H1 (cell line): ENCODE data around the gene IL2RA. TPM values are rescaled to one million over a fixed set of nuclear protein-coding genes. Genes with fewer than 3 reads are reported as not detected.

ENCODE experiments used
- CTCF ChIA-PET: fragments of 300-600 bp; sonication (Branson Sonifier 250); formaldehyde crosslinking; loops from one replicate; lab custom pipeline; 2021; ENCODE audit not compliant: partially characterized antibody; lab: Charles Lee
- POLR2A ChIA-PET: fragments of 300-600 bp; sonication (Branson Sonifier 250); formaldehyde crosslinking; loops from one replicate; lab custom pipeline; 2021; ENCODE audit warnings: inconsistent platforms; ENCODE audit not compliant: partially characterized antibody; lab: Charles Lee
- DNase-seq, 2 experiments: peaks; one replicate each; pipeline versions ENCODE4 v3.0.0 to v3.0.0-alpha.2; 2010 to 2022; ENCODE audit warnings: low spot score in 2 of 2, low read depth in 1 of 2, mixed read lengths in 1 of 2
- FAIRE-seq: peaks from 2 replicates; lab custom pipeline; 2011; peaks lifted over from hg19 to GRCh38; lab: Jason Lieb, UNC
- H2AFZ ChIP-seq: 2 replicates; pipeline ENCODE4 v1.8.1; 2012; ENCODE audit warnings: low read length, inconsistent platforms
- H2AK5ac ChIP-seq: 2 replicates; pipeline ENCODE4 v1.6.1; 2013; ENCODE audit warnings: low read depth, low read length
- H2BK120ac ChIP-seq: replicated peaks from 2 replicates; pipeline ENCODE3; 2013; ENCODE audit warnings: low read depth, low read length, inconsistent platforms
- H2BK12ac ChIP-seq: 2 replicates; pipeline ENCODE4 v1.6.1; 2013; ENCODE audit warnings: low read depth, low read length
- H2BK15ac ChIP-seq: 2 replicates; pipeline ENCODE4 v1.6.1; 2013; ENCODE audit warnings: low read length
- H2BK20ac ChIP-seq: 2 replicates; pipeline ENCODE4 v1.6.1; 2013; ENCODE audit warnings: low read length
- H2BK5ac ChIP-seq: 2 replicates; pipeline ENCODE4 v1.6.1; 2013; ENCODE audit warnings: low read depth, low read length
- H3K14ac ChIP-seq: 2 replicates; pipeline ENCODE4 v1.6.1; 2013; ENCODE audit warnings: inconsistent platforms; ENCODE audit not compliant: insufficient read length
- H3K18ac ChIP-seq: 2 replicates; pipeline ENCODE4 v1.6.1; 2013; ENCODE audit warnings: low read length; ENCODE audit errors: extremely low read depth
- H3K23ac ChIP-seq: 2 replicates; pipeline ENCODE4 v1.6.1; 2013; ENCODE audit warnings: inconsistent platforms; ENCODE audit not compliant: insufficient read length
- H3K23me2 ChIP-seq: 2 replicates; pipeline ENCODE4 v1.6.1; 2013; ENCODE audit warnings: low read depth, low read length
- H3K27ac ChIP-seq: 2 replicates; pipeline ENCODE4 v1.6.1; 2011; ENCODE audit warnings: low read depth, low read length, inconsistent platforms
- H3K27me3 ChIP-seq, 4 experiments: replicated peaks in 1 of 4; 1 replicate in 1 of 4; 2 replicates in 3 of 4; pipeline versions ENCODE4 v1.6.1 to v1.8.1; 2011 to 2013; ENCODE audit warnings: low read length in 3 of 4, mild to moderate bottlenecking in 3 of 4, inconsistent platforms in 2 of 4, mixed read lengths in 2 of 4, moderate library complexity in 1 of 4; ENCODE audit not compliant: control insufficient read depth in 3 of 4, insufficient read depth in 3 of 4; ENCODE audit errors: extremely low read depth in 1 of 4
- H3K36me3 ChIP-seq, 4 experiments: 2 replicates each; pipeline versions ENCODE4 v1.6.1 to v1.8.1; 2011 to 2013; ENCODE audit warnings: mild to moderate bottlenecking in 4 of 4, low read length in 3 of 4, moderate library complexity in 2 of 4, control low read depth in 1 of 4, inconsistent platforms in 1 of 4; ENCODE audit not compliant: insufficient read depth in 4 of 4, control insufficient read depth in 2 of 4
- H3K4ac ChIP-seq: replicated peaks from 2 replicates; pipeline ENCODE3; 2013; ENCODE audit warnings: low read length, low read depth, mixed read lengths, inconsistent platforms; ENCODE audit not compliant: insufficient read length
- H3K4me1 ChIP-seq, 4 experiments: replicated peaks in 1 of 4; 1 replicate in 1 of 4; 2 replicates in 3 of 4; pipeline versions ENCODE4 v1.6.1 to v1.8.1; 2011 to 2013; ENCODE audit warnings: low read length in 3 of 4, inconsistent platforms in 2 of 4, mixed read lengths in 1 of 4; ENCODE audit not compliant: insufficient read depth in 4 of 4, control insufficient read depth in 3 of 4
- H3K4me2 ChIP-seq, 2 experiments: 2 replicates each; pipeline versions ENCODE4 v1.6.1 to v1.8.1; 2011 to 2013; ENCODE audit warnings: low read depth in 2 of 2, low read length in 2 of 2, control low read depth in 1 of 2, inconsistent platforms in 1 of 2, mild to moderate bottlenecking in 1 of 2; ENCODE audit not compliant: insufficient read depth in 1 of 2
- H3K4me3 ChIP-seq, 4 experiments: fragments of 200-600, 300-600 bp in 1 of 4; sonication (generic), shearing (Covaris generic), sonication (Bioruptor Twin) in 1 of 4; 2 replicates each; pipeline versions ENCODE4 v1.5.1 to v1.8.1; 2011 to 2016; ENCODE audit warnings: low read length in 4 of 4, low read depth in 3 of 4, control low read depth in 2 of 4, inconsistent platforms in 2 of 4, mild to moderate bottlenecking in 2 of 4, mixed read lengths in 1 of 4, moderate library complexity in 1 of 4; ENCODE audit not compliant: insufficient read depth in 2 of 4; ENCODE audit errors: extremely low read depth in 1 of 4
- H3K56ac ChIP-seq: replicated peaks from 2 replicates; pipeline ENCODE3; 2013; ENCODE audit warnings: low read depth, mild to moderate bottlenecking, mixed read lengths, low read length, inconsistent platforms; ENCODE audit not compliant: insufficient read length
- H3K79me1 ChIP-seq: 2 replicates; pipeline ENCODE4 v1.6.1; 2013; ENCODE audit warnings: low read depth, low read length, control low read depth
- H3K79me2 ChIP-seq, 2 experiments: 2 replicates each; pipeline versions ENCODE4 v1.6.1 to v1.8.1; 2012 to 2013; ENCODE audit warnings: low read length in 2 of 2, mild to moderate bottlenecking in 2 of 2, inconsistent platforms in 1 of 2; ENCODE audit not compliant: insufficient read depth in 2 of 2, control insufficient read depth in 1 of 2
- H3K9ac ChIP-seq, 4 experiments: replicated peaks in 1 of 4; 1 replicate in 1 of 4; 2 replicates in 3 of 4; pipeline versions ENCODE4 v1.6.1 to v1.8.1; 2011 to 2013; ENCODE audit warnings: low read depth in 3 of 4, low read length in 3 of 4, control low read depth in 2 of 4, mild to moderate bottlenecking in 2 of 4, moderate library complexity in 2 of 4, inconsistent platforms in 1 of 4; ENCODE audit errors: extremely low read depth in 1 of 4
- H3K9me3 ChIP-seq, 2 experiments: 2 replicates each; pipeline versions ENCODE4 v1.6.1 to v1.8.1; 2012 to 2013; ENCODE audit warnings: mild to moderate bottlenecking in 2 of 2, moderate library complexity in 2 of 2, control low read depth in 1 of 2, inconsistent platforms in 1 of 2, low read depth in 1 of 2, low read length in 1 of 2, mixed read lengths in 1 of 2; ENCODE audit not compliant: insufficient read depth in 2 of 2
- H4K20me1 ChIP-seq, 2 experiments: replicated peaks in 1 of 2; 2 replicates each; pipeline versions ENCODE3 to v1.8.1; 2011 to 2013; ENCODE audit warnings: inconsistent platforms in 2 of 2, low read length in 2 of 2, mild to moderate bottlenecking in 1 of 2; ENCODE audit not compliant: insufficient read depth in 2 of 2, control insufficient read depth in 1 of 2
- H4K5ac ChIP-seq: 2 replicates; pipeline ENCODE4 v1.6.1; 2013; ENCODE audit warnings: low read length, low read depth, mixed read lengths, inconsistent platforms; ENCODE audit not compliant: insufficient read length
- H4K8ac ChIP-seq: 2 replicates; pipeline ENCODE4 v1.8.0; 2013; ENCODE audit warnings: mild to moderate bottlenecking, moderate library complexity, low read length, inconsistent platforms; ENCODE audit not compliant: insufficient read depth; ENCODE audit errors: extremely low read depth
- H4K91ac ChIP-seq: replicated peaks from 2 replicates; pipeline ENCODE3; 2013; ENCODE audit warnings: low read length, mixed read lengths, inconsistent platforms; ENCODE audit not compliant: insufficient read length
- CBX5 ChIP-seq: fragments of 300-800, 300-1000 bp; sonication (generic); IDR thresholded peaks from 2 replicates; pipeline ENCODE4 v1.7.1; 2016; ENCODE audit warnings: antibody characterized with exemption, low read length, low read depth
- JUN ChIP-seq: IDR thresholded peaks from 2 replicates; pipeline ENCODE4 v1.6.1; 2011; ENCODE audit warnings: low read depth, mild to moderate bottlenecking, improper control_type of control experiment, low read length
- KDM4A ChIP-seq: IDR thresholded peaks from one replicate; pipeline ENCODE4 v1.7.1; 2012; ENCODE audit warnings: low read depth, mild to moderate bottlenecking, moderate library complexity, low read length, inconsistent platforms; ENCODE audit not compliant: severe bottlenecking
- MAFK ChIP-seq: IDR thresholded peaks from 2 replicates; pipeline ENCODE4 v1.6.1; 2012; ENCODE audit warnings: low read depth, mild to moderate bottlenecking, improper control_type of control experiment, low read length
- POLR2A ChIP-seq, 2 experiments: IDR thresholded peaks; 1 replicate in 1 of 2; 2 replicates in 1 of 2; pipeline ENCODE4 v1.6.1; 2011; ENCODE audit warnings: low read depth in 2 of 2, low read length in 2 of 2, mild to moderate bottlenecking in 2 of 2; ENCODE audit errors: control extremely low read depth in 1 of 2
- SIN3A ChIP-seq, 2 experiments: IDR thresholded peaks in 1 of 2; conservative IDR thresholded peaks in 1 of 2; 2 replicates each; pipeline ENCODE4 v1.6.1; 2011 to 2012; ENCODE audit warnings: low read length in 2 of 2, improper control_type of control experiment in 1 of 2, low read depth in 1 of 2, mild to moderate bottlenecking in 1 of 2
- WGBS, 2 experiments: shearing (Covaris generic) in 1 of 2; methylation state at CpG; one replicate each; pipeline versions ENCODE4 v1.1.6 to v1.1.7; 2013 to 2015; ENCODE audit warnings: low lambda C conversion rate in 2 of 2, mixed read lengths in 2 of 2, inconsistent platforms in 1 of 2, low coverage in 1 of 2, missing lambda C conversion rate in 1 of 2; ENCODE audit not compliant: insufficient replicate concordance in 2 of 2, insufficient coverage in 1 of 2, insufficient read length in 1 of 2; ENCODE audit errors: extremely low coverage in 1 of 2, missing lambda C conversion rate in 1 of 2; 5-methylcytosine and 5-hydroxymethylcytosine counted together
- polyA plus RNA-seq, 7 experiments: library from polyadenylated mRNA; depleted of rRNA in 3 of 7; stranded (reverse) in 5 of 7; unstranded in 2 of 7; fragments of >200 nt in 5 of 7; fragments of 200-250 nt in 2 of 7; gene quantifications; 1 replicate in 5 of 7; 2 replicates in 1 of 7; 4 replicates in 1 of 7; pipeline versions ENCODE4 v1.2.1 to v1.2.3, GENCODE V29; 2011 to 2013; ENCODE audit warnings: missing spikeins in 2 of 7, mixed read lengths in 2 of 7
- total RNA-seq: library from RNA; stranded (reverse); fragmentation: NEBNext Ultra II Directional; extraction: Animal tissue kit (Norgen Biotek cat#: 25700); gene quantifications from 2 replicates; pipeline ENCODE4 v1.2.1, GENCODE V29; 2021
- TF ChIP-seq, protein P1 (sequence below): IDR thresholded peaks from 2 replicates; pipeline ENCODE4 v1.6.1; 2012; ENCODE audit warnings: inconsistent platforms

Gene IL2RA
- total and polyA plus RNA-seq, 2 of the 8 experiments (the other 6 are each of a cell fraction or from before 2014, with no cell fraction given), result not detected

DNA sequence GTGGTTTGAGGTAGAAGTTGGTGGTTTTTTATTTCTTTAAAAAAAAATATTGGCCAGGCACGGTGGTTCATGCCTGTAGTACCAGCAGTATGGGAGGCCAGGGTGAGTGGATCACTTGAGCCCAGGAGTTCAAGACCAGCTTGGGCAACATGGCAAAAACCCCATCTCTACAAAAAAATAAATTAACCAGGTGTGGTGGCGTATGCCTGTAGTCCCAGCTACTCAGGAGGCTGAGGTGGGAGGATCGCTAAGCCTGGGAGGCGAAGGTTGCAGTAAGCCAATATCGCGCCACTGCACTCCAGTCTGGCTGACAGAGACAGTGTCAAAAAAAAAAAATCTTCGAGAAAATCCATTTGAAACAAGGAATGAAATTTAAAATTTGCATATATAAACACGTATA is 1.1 kb downstream of the IL2RA start:
- Histone ChIP-seq H4K5ac (no peak overlapping the region), H3K9me3 (no peaks in the 10 kb centered on the region), H3K36me3 (no peaks in the 10 kb centered on the region), H3K23ac (no peak overlapping the region), H4K20me1 (no peaks in the 10 kb centered on the region), H3K9ac (no peak overlapping the region), H3K79me1 (no peaks in the 10 kb centered on the region), H3K4me2 (no peak overlapping the region), H2BK15ac (no peak overlapping the region), H3K4me1 (peaks cover 0 to 2% (median 0%) of the 10 kb centered on the region in 4 experiments; a peak in 1 of 7 replicates), H4K8ac (no peak overlapping the region), H3K56ac (no peak overlapping the region), H3K27me3 (no peaks in the 10 kb centered on the region), H2AK5ac (no peak overlapping the region), H2BK12ac (no peak overlapping the region), H3K18ac (no peak overlapping the region), H3K14ac (no peak overlapping the region), H3K27ac (no peak overlapping the region), H2BK5ac (no peak overlapping the region), H2AFZ (no peak overlapping the region), H3K4me3 (no peak overlapping the region), H3K23me2 (no peaks in the 10 kb centered on the region), H2BK20ac (no peak overlapping the region), H4K91ac (no peak overlapping the region), H2BK120ac (no peak overlapping the region), H3K4ac (no peak overlapping the region), H3K79me2 (no peaks in the 10 kb centered on the region)
- 93% methylated on average over 8 of the region's 8 CpGs; no CpG with 5 or more reads in 1 of the 2 experiments for WGBS, 2 experiments
- FAIRE-seq (no peak), DNase-seq (no peak)
- CTCF ChIA-PET, result interaction anchor here (0.8 kb wide), 1 partner anchor 144 kb away, joined by 3 read pairs; no protein-coding TSS in a partner anchor
- TF ChIP-seq, protein P1, sequence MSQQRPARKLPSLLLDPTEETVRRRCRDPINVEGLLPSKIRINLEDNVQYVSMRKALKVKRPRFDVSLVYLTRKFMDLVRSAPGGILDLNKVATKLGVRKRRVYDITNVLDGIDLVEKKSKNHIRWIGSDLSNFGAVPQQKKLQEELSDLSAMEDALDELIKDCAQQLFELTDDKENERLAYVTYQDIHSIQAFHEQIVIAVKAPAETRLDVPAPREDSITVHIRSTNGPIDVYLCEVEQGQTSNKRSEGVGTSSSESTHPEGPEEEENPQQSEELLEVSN, result no peak
- no peak for TF ChIP-seq JUN
- TF ChIP-seq SIN3A (conservative IDR thresholded peaks at IDR 0.05 in 1 of 2, IDR thresholded peaks at IDR 0.05 in 1 of 2; ENCODE audit: low read depth in 1 of 2, low read length in 2 of 2), result no peak
- no peak for TF ChIP-seq POLR2A (IDR thresholded peaks at IDR 0.05; ENCODE audit: control extremely low read depth in 1 of 2, low read depth in 2 of 2, low read length in 2 of 2)
- no peak for TF ChIP-seq KDM4A
- TF ChIP-seq CBX5, result no peak
- TF ChIP-seq MAFK, result no peak
- POLR2A ChIA-PET, result interaction anchor here (0.7 kb wide), 1 partner anchor 9 kb away, joined by 3 read pairs; no protein-coding TSS in a partner anchor
